ENCODE measurements around the gene CACHD1.

Gene CACHD1

GRCh38 chr1:64570267-64570855 lies 100.4 kb downstream of the CACHD1 start:
- no peak for DNase-seq
- in situ Hi-C loops (cut with MboI; ENCODE audit: low pct_unique_long_range_greater_than_20kb, low sequenced_read_pairs) = no loop called here

- no peak for DNase-seq
- in situ Hi-C loops (cut with MboI; ENCODE audit: low pct_unique_long_range_greater_than_20kb, low sequenced_read_pairs) = no loop called here
These were observed 102.4 kb downstream of the CACHD1 start for GRCh38 chr1:64572222-64572900.

DNA sequence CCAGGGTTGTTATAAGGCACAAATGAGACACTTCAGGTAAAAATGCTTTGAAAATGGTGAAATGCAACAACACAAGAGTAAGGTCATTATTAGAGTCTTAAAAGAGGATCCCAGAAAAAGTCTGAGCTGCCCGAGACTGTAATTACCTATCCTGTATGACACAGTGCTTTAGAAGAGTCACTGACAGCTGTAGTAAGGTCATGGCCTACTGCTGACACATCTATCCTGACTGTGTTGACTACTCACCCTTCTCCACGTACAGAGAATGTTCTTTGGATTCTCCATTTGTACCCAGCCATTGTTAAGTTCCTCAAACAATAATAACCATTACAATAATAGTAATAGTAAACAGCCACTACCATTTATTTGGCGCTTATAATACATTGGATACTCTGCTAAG lies 104.4 kb downstream of the CACHD1 start:
- DNase-seq = no peak

DNA sequence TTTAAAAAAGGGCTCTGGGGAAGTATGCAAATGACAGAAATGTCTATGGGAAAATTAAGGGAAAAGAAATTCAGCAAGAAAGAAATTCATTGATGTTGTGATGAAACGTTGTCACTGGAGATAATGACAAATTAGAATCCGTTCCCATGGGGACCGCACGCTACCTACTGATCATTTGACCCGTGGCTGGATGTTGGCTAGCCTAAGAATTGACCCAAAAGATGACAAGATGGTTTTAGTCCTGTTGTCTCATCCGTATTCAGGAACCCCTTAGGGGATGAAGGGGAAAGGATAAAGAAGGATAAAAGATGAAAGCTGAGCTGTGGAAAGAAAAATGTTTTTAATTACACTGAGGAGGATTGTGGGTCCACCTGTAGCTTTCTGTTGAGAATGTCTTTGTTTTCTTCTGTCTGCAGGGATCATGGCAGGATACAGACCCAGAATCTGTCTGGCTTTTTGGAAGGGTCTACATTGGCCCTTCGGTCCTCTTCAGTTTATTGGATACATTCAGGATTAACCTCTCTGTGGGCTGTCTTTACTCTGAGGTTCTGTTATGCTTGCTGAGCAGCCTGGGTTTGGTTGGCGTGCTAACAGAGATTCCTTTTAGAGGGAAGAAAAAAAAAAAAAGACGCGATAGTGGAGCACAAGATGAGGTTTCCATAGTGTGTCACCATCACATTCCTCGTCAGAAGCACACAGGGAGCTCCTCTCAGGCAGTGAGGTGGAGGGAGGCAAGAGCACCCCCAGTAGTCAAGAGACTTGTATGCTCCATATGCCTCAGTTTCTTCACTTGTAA lies 106.2 kb downstream of the CACHD1 start:
- in situ Hi-C loops (cut with MboI; ENCODE audit: low pct_unique_long_range_greater_than_20kb, low sequenced_read_pairs) = no loop called here
- DNase-seq = no peak

More for the DNA sequence above, 104.4 kb downstream of the CACHD1 start:
- in situ Hi-C loops (cut with MboI; ENCODE audit: low pct_unique_long_range_greater_than_20kb, low sequenced_read_pairs) = no loop called here

- DNase-seq = no peak
- in situ Hi-C loops (cut with MboI; ENCODE audit: low pct_unique_long_range_greater_than_20kb, low sequenced_read_pairs) = no loop called here
These were observed 108.5 kb downstream of the CACHD1 start for GRCh38 chr1:64578270-64578973.

DNA sequence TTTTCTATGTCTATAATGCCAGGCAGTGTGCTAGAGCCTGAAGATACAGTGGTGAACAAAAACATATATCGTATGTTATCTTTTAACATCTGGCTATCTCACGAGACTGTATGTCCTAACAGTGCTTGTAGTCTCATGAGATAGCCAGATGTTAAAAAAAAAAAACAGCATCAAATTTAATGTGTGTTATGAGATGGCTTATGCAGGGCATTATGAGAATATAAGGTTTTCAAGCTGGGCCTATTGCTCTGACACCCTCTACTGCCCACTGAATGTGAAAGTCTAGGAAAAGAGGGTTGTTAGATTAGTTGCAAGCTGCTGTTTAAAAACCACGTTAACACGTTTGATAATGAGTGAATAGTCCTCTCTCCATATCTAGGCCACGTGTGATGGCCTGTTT lies 109.8 kb downstream of the CACHD1 start:
- no peak for DNase-seq
- in situ Hi-C loops (cut with MboI; ENCODE audit: low pct_unique_long_range_greater_than_20kb, low sequenced_read_pairs) = no loop called here

DNA sequence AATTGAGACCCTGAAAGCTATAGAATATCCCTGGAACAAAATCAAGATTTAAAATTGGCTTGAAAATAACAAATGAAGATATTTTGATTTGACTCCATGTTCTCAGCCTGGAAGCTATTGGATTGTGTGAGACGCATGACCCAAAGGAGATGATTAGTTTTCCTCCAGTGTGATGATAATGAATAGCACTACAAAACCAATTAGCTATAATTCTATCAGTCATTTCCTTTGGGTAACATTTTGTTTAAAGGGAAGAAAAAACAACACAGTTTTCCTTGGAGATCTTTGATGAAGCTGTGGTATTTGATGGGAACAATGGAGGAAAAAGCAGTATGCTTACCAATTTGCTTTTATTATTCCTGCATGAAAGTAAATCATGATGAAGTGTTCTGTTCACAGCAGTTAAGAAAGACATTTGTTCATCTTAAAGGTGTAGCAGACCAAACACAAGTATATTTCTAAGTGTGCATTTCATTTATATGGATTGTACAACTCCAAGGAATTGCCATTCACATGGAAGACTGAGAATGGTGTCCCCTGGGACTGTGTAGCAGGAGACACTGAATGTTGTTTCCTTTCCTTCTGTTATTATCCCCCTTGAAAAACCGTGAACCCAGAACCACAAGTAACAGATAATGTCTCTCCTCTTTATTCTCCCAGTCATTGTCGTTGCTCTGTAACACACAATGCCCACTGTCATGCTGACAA lies 111.4 kb downstream of the CACHD1 start:
- DNase-seq = no peak
- in situ Hi-C loops (cut with MboI; ENCODE audit: low pct_unique_long_range_greater_than_20kb, low sequenced_read_pairs) = no loop called here

- in situ Hi-C loops (cut with MboI; ENCODE audit: low pct_unique_long_range_greater_than_20kb, low sequenced_read_pairs) = no loop called here
- DNase-seq = no peak
These were observed 111.9 kb downstream of the CACHD1 start for GRCh38 chr1:64581843-64582185.

- DNase-seq = no peak
- in situ Hi-C loops (cut with MboI; ENCODE audit: low pct_unique_long_range_greater_than_20kb, low sequenced_read_pairs) = no loop called here
These were observed 114.5 kb downstream of the CACHD1 start for GRCh38 chr1:64584479-64584878.

- DNase-seq = no peak
- in situ Hi-C loops (cut with MboI; ENCODE audit: low pct_unique_long_range_greater_than_20kb, low sequenced_read_pairs) = no loop called here
These were observed 118.9 kb downstream of the CACHD1 start for GRCh38 chr1:64588876-64589275.

- in situ Hi-C loops (cut with MboI; ENCODE audit: low pct_unique_long_range_greater_than_20kb, low sequenced_read_pairs) = no loop called here
- no peak for DNase-seq
These were observed 120.4 kb downstream of the CACHD1 start for GRCh38 chr1:64590316-64590715.

DNA sequence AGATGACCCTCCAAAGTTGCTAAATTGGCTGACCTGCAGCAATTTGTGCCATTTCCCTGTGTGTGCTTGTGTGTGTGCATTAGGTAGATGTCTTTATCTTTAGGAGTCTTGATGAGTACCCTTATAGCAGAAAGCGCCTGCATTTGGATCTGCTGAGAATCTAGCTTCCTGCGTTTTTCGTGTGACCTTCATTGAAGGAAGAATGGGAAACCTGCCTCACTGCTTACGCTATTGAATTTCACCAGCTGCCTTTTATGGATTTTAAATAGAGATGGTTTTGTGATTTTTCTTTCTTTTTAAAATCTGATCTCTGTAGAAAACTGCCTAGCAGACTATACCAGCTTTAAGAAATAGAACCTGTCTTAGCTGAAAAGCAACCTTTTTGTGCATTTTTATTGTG lies 124.5 kb downstream of the CACHD1 start:
- no peak for DNase-seq
- in situ Hi-C loops (cut with MboI; ENCODE audit: low pct_unique_long_range_greater_than_20kb, low sequenced_read_pairs) = no loop called here

DNA sequence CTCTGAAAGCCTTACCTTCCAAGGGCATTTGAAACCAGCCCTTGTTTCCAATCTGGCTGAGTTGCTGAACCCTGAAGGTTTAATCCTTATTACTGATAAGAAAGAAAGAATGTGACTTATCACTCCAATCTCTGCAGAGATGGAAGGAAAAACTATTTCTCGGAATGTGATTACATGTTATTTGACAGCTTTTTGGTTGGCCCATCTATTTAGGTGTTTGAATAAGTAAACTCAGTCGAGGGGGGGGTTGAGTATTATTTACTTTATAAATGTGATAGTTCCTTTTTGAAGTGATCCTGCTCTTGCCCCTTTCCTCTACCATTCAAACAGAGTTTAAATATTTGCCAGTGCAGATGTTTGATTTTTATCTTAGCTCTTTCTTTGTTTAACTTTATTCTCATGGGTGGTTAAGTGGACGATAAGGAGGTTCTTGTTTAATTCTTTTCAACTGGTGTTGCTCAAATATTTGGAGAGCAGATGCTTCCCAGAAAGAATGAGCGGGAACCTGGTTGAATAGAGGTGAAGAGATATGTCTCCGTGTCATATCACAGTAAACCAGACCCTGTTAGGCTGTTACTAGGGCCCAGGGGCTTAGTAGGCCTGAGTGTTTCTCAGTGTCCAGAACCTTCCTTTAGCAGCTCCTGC lies 126.1 kb downstream of the CACHD1 start:
- in situ Hi-C loops (cut with MboI; ENCODE audit: low pct_unique_long_range_greater_than_20kb, low sequenced_read_pairs) = no loop called here

GRCh38 chr1:64597113-64597512 lies 127.2 kb downstream of the CACHD1 start:
- in situ Hi-C loops (cut with MboI; ENCODE audit: low pct_unique_long_range_greater_than_20kb, low sequenced_read_pairs) = no loop called here
- DNase-seq = no peak

More for the DNA sequence above, 126.1 kb downstream of the CACHD1 start:
- DNase-seq = no peak

DNA sequence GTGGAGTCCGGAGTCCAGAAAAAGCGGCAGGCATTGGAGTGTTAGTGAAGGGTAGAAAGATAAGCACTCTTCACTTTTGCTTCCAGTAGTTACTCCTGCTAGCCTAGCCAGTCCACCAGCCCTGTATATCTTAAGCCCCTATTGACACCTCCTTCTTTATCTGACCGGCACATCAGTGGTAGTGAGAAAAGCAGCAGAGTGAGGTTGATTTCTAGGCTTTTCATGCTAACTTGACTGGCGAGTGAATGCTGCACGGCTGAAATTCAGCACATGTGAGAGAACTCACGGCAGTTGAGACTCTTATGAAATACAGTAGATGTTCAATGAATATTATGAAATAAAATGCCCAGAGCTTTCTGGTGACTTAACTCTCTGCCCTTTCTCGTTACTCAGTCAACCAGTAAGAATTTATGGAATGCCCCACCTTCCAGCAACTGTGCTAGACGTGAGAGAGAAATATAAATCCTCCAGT lies 128.2 kb downstream of the CACHD1 start:
- in situ Hi-C loops (cut with MboI; ENCODE audit: low pct_unique_long_range_greater_than_20kb, low sequenced_read_pairs) = no loop called here
- no peak for DNase-seq

DNA sequence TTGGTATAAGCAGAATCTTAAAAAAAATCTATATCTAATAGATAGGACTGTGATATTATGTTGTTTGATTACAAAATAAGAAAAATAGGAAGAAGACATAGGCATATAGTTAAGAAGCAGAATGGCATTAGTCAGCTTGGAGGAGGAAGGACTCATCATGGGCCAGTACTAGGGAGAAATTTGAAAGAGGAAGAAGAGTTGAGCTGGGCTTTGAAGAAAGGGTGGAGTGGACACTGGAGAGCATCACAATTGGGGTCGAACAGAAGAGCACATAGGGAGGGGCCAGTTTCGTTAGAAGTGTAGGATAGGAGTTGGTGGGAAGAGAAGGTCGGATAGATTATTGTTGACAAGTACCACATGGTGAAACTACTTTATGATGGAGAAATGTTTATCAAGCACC lies 129.3 kb downstream of the CACHD1 start:
- no peak for DNase-seq
- in situ Hi-C loops (cut with MboI; ENCODE audit: low pct_unique_long_range_greater_than_20kb, low sequenced_read_pairs) = no loop called here

GRCh38 chr1:64601207-64601606 lies 131.3 kb downstream of the CACHD1 start:
- no peak for DNase-seq
- in situ Hi-C loops (cut with MboI; ENCODE audit: low pct_unique_long_range_greater_than_20kb, low sequenced_read_pairs) = no loop called here

- in situ Hi-C loops (cut with MboI; ENCODE audit: low pct_unique_long_range_greater_than_20kb, low sequenced_read_pairs) = no loop called here
These were observed 138.2 kb downstream of the CACHD1 start for GRCh38 chr1:64608005-64608650.

More at GRCh38 chr1:64608005-64608650, 138.2 kb downstream of the CACHD1 start:
- DNase-seq = no peak

Data from KBM-7 (cell line).